Measurements from ENCODE around the gene TMEM201.

GRCh38 chr1:9663257-9663656 is 74.5 kb downstream of the TMEM201 start:
- TF ChIP-seq, protein P1, sequence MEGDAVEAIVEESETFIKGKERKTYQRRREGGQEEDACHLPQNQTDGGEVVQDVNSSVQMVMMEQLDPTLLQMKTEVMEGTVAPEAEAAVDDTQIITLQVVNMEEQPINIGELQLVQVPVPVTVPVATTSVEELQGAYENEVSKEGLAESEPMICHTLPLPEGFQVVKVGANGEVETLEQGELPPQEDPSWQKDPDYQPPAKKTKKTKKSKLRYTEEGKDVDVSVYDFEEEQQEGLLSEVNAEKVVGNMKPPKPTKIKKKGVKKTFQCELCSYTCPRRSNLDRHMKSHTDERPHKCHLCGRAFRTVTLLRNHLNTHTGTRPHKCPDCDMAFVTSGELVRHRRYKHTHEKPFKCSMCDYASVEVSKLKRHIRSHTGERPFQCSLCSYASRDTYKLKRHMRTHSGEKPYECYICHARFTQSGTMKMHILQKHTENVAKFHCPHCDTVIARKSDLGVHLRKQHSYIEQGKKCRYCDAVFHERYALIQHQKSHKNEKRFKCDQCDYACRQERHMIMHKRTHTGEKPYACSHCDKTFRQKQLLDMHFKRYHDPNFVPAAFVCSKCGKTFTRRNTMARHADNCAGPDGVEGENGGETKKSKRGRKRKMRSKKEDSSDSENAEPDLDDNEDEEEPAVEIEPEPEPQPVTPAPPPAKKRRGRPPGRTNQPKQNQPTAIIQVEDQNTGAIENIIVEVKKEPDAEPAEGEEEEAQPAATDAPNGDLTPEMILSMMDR (IDR thresholded peaks at IDR 0.05) = no peak
- TF ChIP-seq POLR2A (IDR thresholded peaks at IDR 0.05) (no peak), EP300 (IDR thresholded peaks at IDR 0.05) (no peak)

Measured in ovary (tissue), 3 donors.